Measurements from ENCODE around the gene TPM3. TPM values are rescaled to one million over a fixed set of nuclear protein-coding genes. Genes with fewer than 3 reads are reported as not detected.
"Not testable (repeated sequence)": the region's sequence is repeated elsewhere in the genome, so short reads cannot be mapped to it uniquely, and the experiment has no call there.

TPM3 gene
- polyA plus RNA-seq, 4 donors, result 220 to 309 (median 273) TPM

DNA sequence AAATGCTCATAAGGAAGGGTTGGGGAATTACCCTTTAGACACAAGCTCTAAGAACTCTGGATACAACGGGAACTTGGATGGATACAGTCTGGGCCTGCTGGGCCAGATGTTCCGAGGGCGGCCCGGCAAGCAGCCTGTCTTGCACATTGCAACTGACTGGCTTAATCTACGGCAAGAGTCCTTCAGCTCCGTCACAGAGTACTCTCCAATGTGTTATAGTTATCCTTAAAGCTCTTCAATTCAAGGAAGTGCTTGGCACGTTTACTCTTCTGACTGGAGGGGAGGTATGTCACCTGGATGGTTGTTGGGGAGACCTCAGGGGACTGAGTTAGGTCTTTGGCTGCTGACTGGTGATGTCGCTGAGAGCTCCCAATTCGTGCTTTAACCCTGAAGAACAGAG lies 15.4 kb upstream of the TPM3 start:
- DNase-seq (ENCODE audit: low read depth in 4 of 4, low spot score in 3 of 4), result no peak

GRCh38 chr1:154206196-154206595 lies 14.3 kb upstream of the TPM3 start, which contains the start of gene CFAP141:
CFAP141 (minus strand) TSS chr1:154206333; CDS start chr1:154206307, 26 bp downstream.
- no peak for DNase-seq (ENCODE audit: low read depth in 4 of 4, low spot score in 3 of 4)

DNA sequence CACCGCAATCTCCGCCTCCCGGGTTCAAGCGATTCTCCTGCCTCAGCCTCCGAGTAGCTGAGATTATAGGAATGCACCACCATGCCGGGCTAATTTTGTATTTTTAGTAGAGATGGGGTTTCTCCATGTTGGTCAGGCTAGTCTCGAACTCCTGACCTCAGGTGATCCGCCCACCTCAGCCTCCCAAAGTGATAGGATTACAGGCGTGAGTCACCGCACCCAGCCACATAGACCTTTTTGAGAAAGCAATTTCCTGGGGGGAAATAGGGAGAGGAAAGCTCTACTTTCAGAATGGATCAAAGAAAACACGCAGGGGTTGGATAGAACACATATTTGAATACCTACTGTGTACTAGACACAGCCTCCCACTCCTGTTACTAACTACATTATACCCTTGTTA lies 13.9 kb upstream of the TPM3 start:
- not testable (repeated sequence) for DNase-seq (ENCODE audit: low read depth in 4 of 4, low spot score in 3 of 4)

DNA sequence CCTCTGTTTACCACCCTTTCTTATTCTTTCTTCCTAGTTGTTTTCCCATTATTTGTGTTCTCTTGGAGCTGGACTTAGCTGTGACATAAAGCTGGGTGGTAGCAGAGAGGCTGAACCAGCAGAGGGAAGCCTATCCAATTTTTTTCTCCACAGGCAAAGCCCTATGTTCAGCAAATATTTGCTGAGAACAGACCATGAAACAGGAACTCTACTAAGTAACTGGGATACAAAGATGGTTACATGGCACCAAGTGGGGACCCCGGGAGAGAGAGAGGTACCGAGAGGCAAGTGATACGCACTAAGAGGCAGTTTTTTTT lies 7.6 kb upstream of the TPM3 start:
- no peak for DNase-seq (ENCODE audit: low read depth in 4 of 4, low spot score in 3 of 4)

GRCh38 chr1:154198756-154199562 lies 7.1 kb upstream of the TPM3 start:
- peak in 1 of 4 donors; percentile 66 for DNase-seq (ENCODE audit: low read depth in 4 of 4, low spot score in 3 of 4)

- DNase-seq (ENCODE audit: low read depth in 4 of 4, low spot score in 3 of 4), result no peak
Measured at GRCh38 chr1:154193821-154194220, 1.9 kb upstream of the TPM3 start.

DNA sequence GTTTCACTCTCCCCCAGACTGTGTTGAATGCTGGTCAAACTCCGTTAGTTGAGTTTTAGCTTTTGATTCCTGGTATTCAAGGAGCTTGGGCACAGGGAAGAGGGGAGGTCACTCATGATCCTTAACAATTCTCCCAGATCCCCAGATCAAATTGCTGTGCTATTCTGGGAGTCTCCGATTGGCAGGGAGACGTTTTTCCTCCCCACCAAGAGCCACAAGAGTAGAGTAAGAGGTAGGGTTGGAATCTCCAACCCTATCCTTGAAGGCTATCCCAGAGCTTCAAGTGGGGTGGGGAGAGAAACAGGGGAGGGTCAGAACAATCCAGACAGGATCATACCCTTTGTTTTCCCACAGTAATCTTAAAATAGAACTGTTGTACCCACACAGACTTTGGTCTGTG lies 576 bp upstream of the TPM3 start:
- no peak for DNase-seq (ENCODE audit: low read depth in 4 of 4, low spot score in 3 of 4)

- no peak for DNase-seq (ENCODE audit: low read depth in 4 of 4, low spot score in 3 of 4)
Measured at GRCh38 chr1:154190550-154190949, 1.4 kb downstream of the TPM3 start.

DNA sequence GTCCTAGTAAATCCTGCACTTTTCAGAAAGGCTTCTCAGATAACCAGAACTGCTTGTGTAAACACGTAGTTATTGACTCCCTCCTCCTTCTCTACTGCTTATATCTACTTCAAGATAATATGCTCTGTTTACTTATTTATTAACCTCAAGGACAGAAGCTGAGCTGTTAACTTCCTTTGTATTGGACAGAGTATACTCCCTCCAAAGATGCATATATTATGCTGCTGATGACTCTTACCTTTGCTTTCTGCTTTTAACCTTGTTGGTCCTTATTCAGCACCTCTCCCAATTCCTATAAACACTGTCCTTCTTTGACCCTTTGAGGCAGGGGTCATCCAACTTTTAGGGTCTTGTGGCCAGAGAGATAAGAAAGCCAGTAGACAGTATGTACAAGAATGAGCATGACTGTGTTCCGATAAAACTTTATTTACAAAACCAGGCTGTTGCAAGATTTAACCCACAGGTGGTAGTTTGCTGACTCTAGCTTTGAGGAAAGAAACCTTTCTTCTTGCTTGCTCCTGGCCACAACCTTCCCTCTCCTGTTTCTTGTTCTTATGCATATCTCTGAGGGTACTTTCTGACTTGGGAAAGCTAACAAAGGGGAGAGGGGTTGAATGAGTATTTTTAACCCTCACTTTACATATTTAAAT lies 4.9 kb downstream of the TPM3 start:
- DNase-seq (ENCODE audit: low read depth in 4 of 4, low spot score in 3 of 4), result no peak

- DNase-seq (ENCODE audit: low read depth in 4 of 4, low spot score in 3 of 4), result no peak
Measured at GRCh38 chr1:154186177-154186576, 5.7 kb downstream of the TPM3 start.

- DNase-seq (ENCODE audit: low read depth in 4 of 4, low spot score in 3 of 4), result peak; percentile 78 to 89 (median 86)
Measured at GRCh38 chr1:154183046-154183915, 8.6 kb downstream of the TPM3 start.

- peak in 2 of 4 donors; percentile 25 to 29 for DNase-seq (ENCODE audit: low read depth in 4 of 4, low spot score in 3 of 4)
Measured at GRCh38 chr1:154182344-154183045, 9.4 kb downstream of the TPM3 start.

DNA sequence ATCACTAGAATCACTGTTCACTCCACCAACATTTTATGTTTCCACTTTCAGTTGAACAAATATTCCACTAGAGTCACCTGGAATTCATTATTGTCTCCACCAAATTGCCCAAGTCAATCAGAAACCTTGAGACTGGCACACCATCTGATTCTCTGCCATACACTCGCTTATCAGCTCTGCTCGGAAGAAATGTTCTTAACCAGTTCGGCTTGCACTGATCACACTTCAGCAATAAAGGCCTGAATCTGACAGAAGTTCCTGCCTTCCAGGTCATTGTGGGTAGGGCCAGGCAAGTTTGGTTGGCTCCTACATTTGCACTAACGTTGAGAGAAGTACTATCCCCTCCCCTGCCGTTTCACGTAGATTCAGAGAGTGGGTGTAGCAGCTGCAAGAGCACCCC lies 10.0 kb downstream of the TPM3 start:
- no peak for DNase-seq (ENCODE audit: low read depth in 4 of 4, low spot score in 3 of 4)

DNA sequence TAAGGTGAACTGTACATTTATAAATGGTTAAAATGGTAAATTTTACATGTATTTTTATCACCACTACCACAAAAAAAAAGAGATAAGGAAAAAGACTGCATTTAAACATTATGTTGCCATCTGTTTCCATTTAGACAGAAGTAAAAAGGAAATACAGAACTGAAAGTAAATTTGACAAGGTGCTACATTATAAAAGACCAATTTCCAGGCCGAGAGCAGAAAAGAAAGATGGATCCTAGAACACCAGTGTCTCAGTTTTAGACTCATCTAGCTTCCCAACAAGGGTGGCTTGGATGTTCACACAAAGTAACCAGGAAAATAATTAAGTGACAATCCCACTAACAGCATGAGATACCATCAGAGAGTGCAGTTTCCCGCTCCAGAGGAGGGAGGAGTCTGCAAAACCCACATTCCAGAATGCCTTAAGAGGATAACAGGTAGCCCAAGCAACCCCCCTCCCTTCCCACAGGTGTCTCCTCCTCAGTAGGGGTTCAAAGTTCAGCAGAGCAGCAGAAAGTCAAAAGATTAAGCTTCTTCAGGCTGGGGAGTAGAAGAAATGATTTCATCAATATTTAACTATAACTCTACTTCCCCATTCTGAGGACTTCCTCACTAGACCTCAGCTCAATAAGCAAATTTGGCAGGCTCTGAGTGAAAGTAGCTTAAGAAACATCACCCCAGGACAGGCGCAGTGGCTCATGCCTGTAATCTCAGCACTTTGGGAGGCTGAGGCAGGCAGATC lies 11.8 kb downstream of the TPM3 start:
- no peak for DNase-seq (ENCODE audit: low read depth in 4 of 4, low spot score in 3 of 4)

GRCh38 chr1:154178911-154179811 lies 12.7 kb downstream of the TPM3 start:
- no peak for DNase-seq (ENCODE audit: low read depth in 4 of 4, low spot score in 3 of 4)

DNA sequence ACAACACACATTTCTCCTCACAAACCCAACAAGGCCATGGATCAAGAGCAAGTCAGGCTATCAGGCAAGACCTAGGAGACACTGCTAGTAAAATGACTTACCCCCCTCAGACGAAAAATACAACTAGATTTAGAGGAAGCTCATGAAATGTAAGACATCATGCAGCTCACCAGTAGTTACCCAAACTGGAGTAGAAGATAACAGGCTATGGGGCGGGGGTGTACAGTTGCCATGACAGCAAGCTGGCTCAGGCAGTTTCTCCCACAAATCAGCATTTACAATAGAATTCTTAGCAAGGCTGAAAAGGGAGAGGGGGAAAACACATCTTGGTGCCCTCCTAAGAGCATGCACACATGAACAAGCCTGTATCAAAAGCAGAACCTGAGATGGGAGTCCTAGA lies 13.9 kb downstream of the TPM3 start:
- DNase-seq (ENCODE audit: low read depth in 4 of 4, low spot score in 3 of 4), result no peak

DNA sequence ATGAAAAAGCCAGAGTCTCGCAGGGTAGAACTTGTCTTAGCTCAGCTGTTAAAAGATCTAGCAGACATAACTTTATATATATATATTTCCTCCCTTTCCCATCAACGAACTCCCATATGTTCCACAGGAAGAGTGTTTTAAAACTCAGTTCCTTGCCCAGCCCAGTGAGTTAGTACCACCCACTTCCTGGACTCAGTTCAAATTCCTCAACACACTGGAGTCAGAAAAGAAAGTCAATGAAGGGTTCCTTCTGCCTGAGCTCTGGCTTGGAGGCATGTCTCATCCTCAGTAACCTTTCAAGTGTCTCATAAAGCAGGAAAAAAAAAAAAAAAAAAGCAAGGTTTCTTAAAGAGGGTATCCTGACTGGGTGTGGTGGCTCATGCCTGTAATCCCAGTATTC lies 15.6 kb downstream of the TPM3 start:
- DNase-seq (ENCODE audit: low read depth in 4 of 4, low spot score in 3 of 4), result peak in 1 of 4 donors; percentile 21

DNA sequence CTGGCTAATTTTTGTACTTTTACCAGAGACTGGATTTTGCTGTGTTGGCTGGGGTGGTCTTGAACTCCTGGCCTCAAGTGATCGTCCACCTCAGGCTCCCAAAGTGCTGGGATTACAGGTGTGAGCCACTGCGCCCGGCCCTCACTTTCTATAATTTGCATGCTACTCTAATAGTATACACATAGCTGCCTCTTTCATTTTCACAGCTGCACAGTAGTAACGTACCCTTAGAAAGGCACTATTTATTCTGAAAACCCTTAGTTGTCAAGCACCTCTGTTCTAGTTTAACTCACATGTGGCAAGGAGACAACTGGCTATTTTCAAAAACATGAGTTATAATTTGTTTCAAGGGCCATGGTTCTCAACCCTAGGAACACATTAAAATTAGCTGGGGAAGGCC lies 17.2 kb downstream of the TPM3 start:
- DNase-seq (ENCODE audit: low read depth in 4 of 4, low spot score in 3 of 4), result no peak

DNA sequence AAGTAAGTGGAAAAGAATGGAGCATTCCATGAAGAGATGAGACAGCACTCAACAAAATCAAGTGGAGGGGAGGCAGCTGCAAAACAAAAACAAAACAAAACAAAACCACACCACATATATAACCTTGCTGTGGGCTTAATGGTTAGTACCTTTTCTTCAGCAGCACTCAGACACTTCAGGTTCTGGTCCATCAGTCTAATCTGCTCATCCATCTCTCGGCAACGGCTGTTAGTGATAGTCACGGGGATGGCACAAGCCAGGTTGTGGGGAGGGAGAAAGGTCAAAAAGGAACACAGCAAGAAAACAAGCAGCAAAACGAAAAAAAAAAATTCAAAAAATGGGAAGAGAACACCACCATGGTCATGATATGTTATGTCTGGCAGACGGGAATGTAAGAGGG lies 20.0 kb downstream of the TPM3 start:
- no peak for DNase-seq (ENCODE audit: low read depth in 4 of 4, low spot score in 3 of 4)
